HepG2 (cell line): Measurements from ENCODE around the gene TFPI. TPM values are rescaled to one million over a fixed set of nuclear protein-coding genes. Genes with fewer than 3 reads are reported as not detected.

ENCODE experiments used
- CREM ChIP-seq, 2 experiments: sonication (generic) in 1 of 2; formaldehyde crosslinking in 1 of 2; IDR thresholded peaks; 2 replicates each; pipeline versions ENCODE4 v1.4.0 to v1.6.1; 2016 to 2020; ENCODE audit warnings: antibody characterized with exemption in 1 of 2, mild to moderate bottlenecking in 1 of 2, missing genetic modification reagents in 1 of 2
- DR1 ChIP-seq: sonication (generic); formaldehyde crosslinking; IDR thresholded peaks from 2 replicates; pipeline ENCODE4 v1.8.0; 2021; ENCODE audit warnings: mild to moderate bottlenecking, missing genetic modification reagents, inconsistent platforms
- FIP1L1 ChIP-seq: fragments of 200-400 bp; formaldehyde crosslinking; IDR thresholded peaks from 2 replicates; pipeline ENCODE4 v1.6.1; 2018; ENCODE audit warnings: low read depth, mild to moderate bottlenecking, low read length, moderate library complexity, borderline replicate concordance; ENCODE audit not compliant: insufficient read depth
- HDAC2 ChIP-seq: sonication (generic); formaldehyde crosslinking; IDR thresholded peaks from 2 replicates; pipeline ENCODE4 v1.4.0; 2020; ENCODE audit warnings: missing genetic modification reagents
- KDM1A ChIP-seq: IDR thresholded peaks from 2 replicates; pipeline ENCODE4 v1.6.1; 2016; ENCODE audit warnings: missing compliant biosample characterization
- NONO ChIP-seq, 2 experiments: fragments of 450-650 bp in 1 of 2; sonication (generic) in 1 of 2; formaldehyde crosslinking in 1 of 2; IDR thresholded peaks in 1 of 2; conservative IDR thresholded peaks in 1 of 2; 2 replicates each; pipeline versions ENCODE4 v1.6.1 to v1.8.0; 2017 to 2022; ENCODE audit warnings: mild to moderate bottlenecking in 1 of 2, missing genetic modification reagents in 1 of 2, moderate library complexity in 1 of 2
- PAX8 ChIP-seq: sonication (generic); formaldehyde crosslinking; IDR thresholded peaks from 2 replicates; pipeline ENCODE4 v1.8.0; 2022; ENCODE audit warnings: mild to moderate bottlenecking, missing genetic modification reagents, borderline replicate concordance
- PHF20 ChIP-seq: sonication (generic); formaldehyde crosslinking; IDR thresholded peaks from 2 replicates; pipeline ENCODE4 v1.5.0; 2020; ENCODE audit warnings: mild to moderate bottlenecking, missing genetic modification reagents
- SMARCC2 ChIP-seq: fragments of 450-650 bp; IDR thresholded peaks from 2 replicates; pipeline ENCODE4 v1.6.1; 2017; ENCODE audit warnings: antibody characterized with exemption, mild to moderate bottlenecking
- SOX13 ChIP-seq, 3 experiments: fragments of 450-650 bp in 1 of 3; sonication (generic) in 1 of 3; formaldehyde crosslinking in 1 of 3; IDR thresholded peaks in 2 of 3; conservative IDR thresholded peaks in 1 of 3; 2 replicates each; pipeline versions ENCODE4 v1.5.0 to v1.6.1; 2016 to 2020; ENCODE audit warnings: antibody characterized with exemption in 1 of 3, mild to moderate bottlenecking in 1 of 3, missing compliant biosample characterization in 1 of 3, missing genetic modification reagents in 1 of 3, moderate library complexity in 1 of 3
- ZFP62 ChIP-seq: sonication (generic); formaldehyde crosslinking; IDR thresholded peaks from 2 replicates; pipeline ENCODE4 v1.4.0; 2020; ENCODE audit warnings: missing genetic modification reagents
- ZNF20 ChIP-seq: sonication (generic); formaldehyde crosslinking; IDR thresholded peaks from 2 replicates; pipeline ENCODE4 v1.4.0; 2020; ENCODE audit warnings: mild to moderate bottlenecking, moderate library complexity, missing genetic modification reagents
- ZNF562 ChIP-seq: sonication (generic); formaldehyde crosslinking; IDR thresholded peaks from 2 replicates; pipeline ENCODE4 v1.8.0; 2022; ENCODE audit warnings: missing genetic modification reagents, borderline replicate concordance
- ZNF572 ChIP-seq: sonication (generic); formaldehyde crosslinking; IDR thresholded peaks from 2 replicates; pipeline ENCODE4 v1.5.1; 2020; ENCODE audit warnings: mild to moderate bottlenecking, missing genetic modification reagents
- ZSCAN9 ChIP-seq: IDR thresholded peaks from 2 replicates; pipeline ENCODE4 v1.6.1; 2016; ENCODE audit warnings: borderline replicate concordance
- polyA plus RNA-seq, 8 experiments: library from polyadenylated mRNA; depleted of rRNA in 3 of 8; stranded (reverse) in 7 of 8; unstranded in 1 of 8; fragments of >200 nt; fragmentation: Illumina TruSeq in 4 of 8; extraction: Trizol in 4 of 8; gene quantifications; 2 replicates each; pipeline versions ENCODE4 v1.2.1 to v1.2.3, GENCODE V29; 2011 to 2016; ENCODE audit warnings: low read depth in 4 of 8, missing spikeins in 1 of 8, mixed read lengths in 1 of 8; ENCODE audit not compliant: insufficient read depth in 1 of 8
- total RNA-seq, 5 experiments: library from RNA; depleted of rRNA; stranded (reverse); fragments of >200 nt; fragmentation: Illumina TruSeq; extraction: Trizol; gene quantifications; 2 replicates each; pipeline ENCODE4 v1.2.3, GENCODE V29; 2016; ENCODE audit warnings: low read depth in 1 of 5
- TF ChIP-seq, protein P1 (sequence below): sonication (generic); formaldehyde crosslinking; IDR thresholded peaks from 2 replicates; pipeline ENCODE4 v1.5.0; 2020; ENCODE audit warnings: missing genetic modification reagents, mild to moderate bottlenecking, borderline replicate concordance
- TF ChIP-seq, protein P2 (sequence below): sonication (generic); formaldehyde crosslinking; IDR thresholded peaks from 2 replicates; pipeline ENCODE4 v1.4.0; 2020; ENCODE audit warnings: missing genetic modification reagents
- TF ChIP-seq, protein P3 (sequence below): sonication (generic); formaldehyde crosslinking; IDR thresholded peaks from 2 replicates; pipeline ENCODE4 v1.8.0; 2022; ENCODE audit warnings: missing genetic modification reagents, mild to moderate bottlenecking, borderline replicate concordance
- TF ChIP-seq, protein P4 (sequence below): sonication (generic); formaldehyde crosslinking; IDR thresholded peaks from 2 replicates; pipeline ENCODE4 v1.5.0; 2020; ENCODE audit warnings: mild to moderate bottlenecking, missing genetic modification reagents
- TF ChIP-seq, protein P5 (sequence below): sonication (generic); formaldehyde crosslinking; IDR thresholded peaks from 2 replicates; pipeline ENCODE4 v1.9.0; 2021; ENCODE audit warnings: missing genetic modification reagents, mild to moderate bottlenecking, borderline replicate concordance

TFPI gene
- total and polyA plus RNA-seq, 2 of the 13 experiments (the other 11 are each of a cell fraction or from before 2014, with no cell fraction given): 301 to 436 TPM

DNA sequence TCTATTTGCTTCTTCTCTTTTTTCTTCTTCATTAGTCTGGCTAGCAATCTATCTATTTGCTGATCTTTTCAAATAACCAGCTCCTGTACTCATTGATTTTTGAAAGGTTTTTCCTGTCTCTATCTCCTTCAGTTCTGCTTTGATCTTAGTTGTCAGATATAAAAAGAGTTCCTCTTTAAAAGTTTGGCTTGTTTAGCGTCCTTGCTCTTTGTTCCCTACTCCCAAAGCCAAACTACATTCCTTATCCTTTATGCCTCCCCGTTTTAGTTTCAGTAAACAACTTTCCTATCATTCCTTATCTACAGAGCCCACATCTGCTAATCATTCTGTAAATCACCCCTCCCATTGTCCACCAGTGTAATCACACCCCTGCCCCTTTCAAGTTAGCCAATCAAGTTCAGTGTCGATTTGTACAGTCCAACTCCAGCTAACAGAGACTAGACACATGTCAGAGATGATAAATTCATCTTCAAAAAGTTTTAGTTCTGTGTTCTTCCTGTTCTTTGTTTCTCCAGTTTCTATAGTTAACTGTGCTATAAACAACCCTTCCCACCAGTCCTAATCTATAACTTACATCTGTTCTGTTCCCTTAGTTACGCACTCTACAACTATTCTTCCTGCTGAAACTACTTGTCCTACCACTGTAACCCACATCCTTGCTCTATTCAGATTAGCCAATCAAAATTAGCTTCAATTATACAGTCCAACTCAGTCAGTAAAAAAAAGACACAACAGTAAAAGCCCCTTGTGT is 44.4 kb downstream of the TFPI start (continued):
- TF ChIP-seq, protein P1, sequence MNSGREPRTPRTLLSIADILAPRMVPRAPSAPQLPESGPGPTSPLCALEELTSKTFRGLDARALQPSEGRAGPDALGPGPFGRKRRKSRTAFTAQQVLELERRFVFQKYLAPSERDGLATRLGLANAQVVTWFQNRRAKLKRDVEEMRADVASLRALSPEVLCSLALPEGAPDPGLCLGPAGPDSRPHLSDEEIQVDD (CRISPR knock-in tag): no peak
- TF ChIP-seq, protein P2, sequence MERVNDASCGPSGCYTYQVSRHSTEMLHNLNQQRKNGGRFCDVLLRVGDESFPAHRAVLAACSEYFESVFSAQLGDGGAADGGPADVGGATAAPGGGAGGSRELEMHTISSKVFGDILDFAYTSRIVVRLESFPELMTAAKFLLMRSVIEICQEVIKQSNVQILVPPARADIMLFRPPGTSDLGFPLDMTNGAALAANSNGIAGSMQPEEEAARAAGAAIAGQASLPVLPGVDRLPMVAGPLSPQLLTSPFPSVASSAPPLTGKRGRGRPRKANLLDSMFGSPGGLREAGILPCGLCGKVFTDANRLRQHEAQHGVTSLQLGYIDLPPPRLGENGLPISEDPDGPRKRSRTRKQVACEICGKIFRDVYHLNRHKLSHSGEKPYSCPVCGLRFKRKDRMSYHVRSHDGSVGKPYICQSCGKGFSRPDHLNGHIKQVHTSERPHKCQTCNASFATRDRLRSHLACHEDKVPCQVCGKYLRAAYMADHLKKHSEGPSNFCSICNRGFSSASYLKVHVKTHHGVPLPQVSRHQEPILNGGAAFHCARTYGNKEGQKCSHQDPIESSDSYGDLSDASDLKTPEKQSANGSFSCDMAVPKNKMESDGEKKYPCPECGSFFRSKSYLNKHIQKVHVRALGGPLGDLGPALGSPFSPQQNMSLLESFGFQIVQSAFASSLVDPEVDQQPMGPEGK (CRISPR knock-in tag): peak; percentile 99
- peak; percentile 97 for TF ChIP-seq SOX13 (IDR thresholded peaks at IDR 0.05)
- TF ChIP-seq SOX13 (CRISPR knock-in tag; conservative IDR thresholded peaks at IDR 0.05 in 1 of 2, IDR thresholded peaks at IDR 0.05 in 1 of 2): peak in 1 of 2 experiments; percentile 99; a peak in 2 of 4 replicates
- peak; percentile 97 for TF ChIP-seq HDAC2
- no peak for TF ChIP-seq ZNF572 (CRISPR knock-in tag)
- no peak for TF ChIP-seq ZNF562 (CRISPR knock-in tag)
- TF ChIP-seq SMARCC2: no peak
- TF ChIP-seq, protein P3, sequence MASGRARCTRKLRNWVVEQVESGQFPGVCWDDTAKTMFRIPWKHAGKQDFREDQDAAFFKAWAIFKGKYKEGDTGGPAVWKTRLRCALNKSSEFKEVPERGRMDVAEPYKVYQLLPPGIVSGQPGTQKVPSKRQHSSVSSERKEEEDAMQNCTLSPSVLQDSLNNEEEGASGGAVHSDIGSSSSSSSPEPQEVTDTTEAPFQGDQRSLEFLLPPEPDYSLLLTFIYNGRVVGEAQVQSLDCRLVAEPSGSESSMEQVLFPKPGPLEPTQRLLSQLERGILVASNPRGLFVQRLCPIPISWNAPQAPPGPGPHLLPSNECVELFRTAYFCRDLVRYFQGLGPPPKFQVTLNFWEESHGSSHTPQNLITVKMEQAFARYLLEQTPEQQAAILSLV: no peak
- no peak for TF ChIP-seq DR1 (CRISPR knock-in tag)
- TF ChIP-seq PAX8 (CRISPR knock-in tag): 0 out of 2 replicates have a peak, but pooled peaks have one; percentile 56
- TF ChIP-seq, protein P4, sequence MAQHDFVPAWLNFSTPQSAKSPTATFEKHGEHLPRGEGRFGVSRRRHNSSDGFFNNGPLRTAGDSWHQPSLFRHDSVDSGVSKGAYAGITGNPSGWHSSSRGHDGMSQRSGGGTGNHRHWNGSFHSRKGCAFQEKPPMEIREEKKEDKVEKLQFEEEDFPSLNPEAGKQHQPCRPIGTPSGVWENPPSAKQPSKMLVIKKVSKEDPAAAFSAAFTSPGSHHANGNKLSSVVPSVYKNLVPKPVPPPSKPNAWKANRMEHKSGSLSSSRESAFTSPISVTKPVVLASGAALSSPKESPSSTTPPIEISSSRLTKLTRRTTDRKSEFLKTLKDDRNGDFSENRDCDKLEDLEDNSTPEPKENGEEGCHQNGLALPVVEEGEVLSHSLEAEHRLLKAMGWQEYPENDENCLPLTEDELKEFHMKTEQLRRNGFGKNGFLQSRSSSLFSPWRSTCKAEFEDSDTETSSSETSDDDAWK (CRISPR knock-in tag): no peak
- no peak; the same call in 1 of the 2 replicates for TF ChIP-seq ZNF20
- TF ChIP-seq ZSCAN9 (CRISPR knock-in tag): peak; percentile 86
- 0 out of 2 replicates have a peak, but pooled peaks have one; percentile 16 for TF ChIP-seq NONO (IDR thresholded peaks at IDR 0.05)
- TF ChIP-seq NONO (CRISPR knock-in tag; conservative IDR thresholded peaks at IDR 0.05): peak; percentile 85
- TF ChIP-seq KDM1A (CRISPR knock-in tag): peak; percentile 55
- TF ChIP-seq FIP1L1: no peak
- TF ChIP-seq ZFP62: no peak
- no peak for TF ChIP-seq PHF20 (CRISPR knock-in tag)
- TF ChIP-seq, protein P5, sequence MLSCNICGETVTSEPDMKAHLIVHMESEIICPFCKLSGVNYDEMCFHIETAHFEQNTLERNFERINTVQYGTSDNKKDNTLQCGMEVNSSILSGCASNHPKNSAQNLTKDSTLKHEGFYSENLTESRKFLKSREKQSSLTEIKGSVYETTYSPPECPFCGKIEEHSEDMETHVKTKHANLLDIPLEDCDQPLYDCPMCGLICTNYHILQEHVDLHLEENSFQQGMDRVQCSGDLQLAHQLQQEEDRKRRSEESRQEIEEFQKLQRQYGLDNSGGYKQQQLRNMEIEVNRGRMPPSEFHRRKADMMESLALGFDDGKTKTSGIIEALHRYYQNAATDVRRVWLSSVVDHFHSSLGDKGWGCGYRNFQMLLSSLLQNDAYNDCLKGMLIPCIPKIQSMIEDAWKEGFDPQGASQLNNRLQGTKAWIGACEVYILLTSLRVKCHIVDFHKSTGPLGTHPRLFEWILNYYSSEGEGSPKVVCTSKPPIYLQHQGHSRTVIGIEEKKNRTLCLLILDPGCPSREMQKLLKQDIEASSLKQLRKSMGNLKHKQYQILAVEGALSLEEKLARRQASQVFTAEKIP: no peak
- TF ChIP-seq CREM (IDR thresholded peaks at IDR 0.05): peak; percentile 99
- TF ChIP-seq CREM (CRISPR knock-in tag; IDR thresholded peaks at IDR 0.05): no peak
